ENCODE data around the gene NEU1.
"Not testable (repeated sequence)": the region's sequence is repeated elsewhere in the genome, so short reads cannot be mapped to it uniquely, and the experiment has no call there.

NEU1 gene

GRCh38 chr6:31837369-31838113, 25.1 kb downstream of the NEU1 start:
- DNase-seq, result no peak

- peak; percentile 64 to 81 (median 71) for DNase-seq
These were observed 25.9 kb downstream of the NEU1 start for GRCh38 chr6:31836474-31837368.

GRCh38 chr6:31836047-31836473, 26.6 kb downstream of the NEU1 start:
- DNase-seq, result no peak

- peak; percentile 88 to 94 (median 90) for DNase-seq
These were observed 28.0 kb downstream of the NEU1 start for GRCh38 chr6:31834367-31835250.

GRCh38 chr6:31831350-31832215, 31.0 kb downstream of the NEU1 start:
- DNase-seq, result peak; percentile 58 to 64 (median 64)

GRCh38 chr6:31830886-31831335, 31.7 kb downstream of the NEU1 start:
- no peak for DNase-seq

- DNase-seq, result peak; percentile 47 to 75 (median 73)
These were observed 32.9 kb downstream of the NEU1 start for GRCh38 chr6:31829633-31830283.

- peak; percentile 97 to 98 (median 98) for DNase-seq
These were observed 35.1 kb downstream of the NEU1 start, which contains the start of gene HSPA1B for GRCh38 chr6:31827286-31828079. HSPA1B (plus strand) TSS chr6:31827738; CDS start chr6:31827951, 213 bp downstream.

GRCh38 chr6:31826793-31827285, 35.8 kb downstream of the NEU1 start:
- DNase-seq, result peak in 1 of 3 donors; percentile 71

- no peak for DNase-seq
These were observed 37.1 kb downstream of the NEU1 start for GRCh38 chr6:31825553-31825952.

GRCh38 chr6:31823592-31824196, 38.9 kb downstream of the NEU1 start:
- peak; percentile 22 to 44 (median 37) for DNase-seq

GRCh38 chr6:31822036-31822821, 40.4 kb downstream of the NEU1 start:
- DNase-seq, result peak; percentile 92 to 97 (median 93)

GRCh38 chr6:31821301-31822035, 41.2 kb downstream of the NEU1 start:
- peak; percentile 76 to 87 (median 78) for DNase-seq

GRCh38 chr6:31820399-31820798, 42.2 kb downstream of the NEU1 start:
- not testable (repeated sequence) for DNase-seq

- DNase-seq, result no peak
These were observed 42.7 kb downstream of the NEU1 start for GRCh38 chr6:31819871-31820299.

GRCh38 chr6:31817929-31818511, 44.6 kb downstream of the NEU1 start:
- DNase-seq, result not testable (repeated sequence)
